ENCODE data around the gene PPFIA4.

GRCh38 chr1:203036537-203036936, 10.2 kb downstream of the PPFIA4 start:
- TF ChIP-seq, protein P1, sequence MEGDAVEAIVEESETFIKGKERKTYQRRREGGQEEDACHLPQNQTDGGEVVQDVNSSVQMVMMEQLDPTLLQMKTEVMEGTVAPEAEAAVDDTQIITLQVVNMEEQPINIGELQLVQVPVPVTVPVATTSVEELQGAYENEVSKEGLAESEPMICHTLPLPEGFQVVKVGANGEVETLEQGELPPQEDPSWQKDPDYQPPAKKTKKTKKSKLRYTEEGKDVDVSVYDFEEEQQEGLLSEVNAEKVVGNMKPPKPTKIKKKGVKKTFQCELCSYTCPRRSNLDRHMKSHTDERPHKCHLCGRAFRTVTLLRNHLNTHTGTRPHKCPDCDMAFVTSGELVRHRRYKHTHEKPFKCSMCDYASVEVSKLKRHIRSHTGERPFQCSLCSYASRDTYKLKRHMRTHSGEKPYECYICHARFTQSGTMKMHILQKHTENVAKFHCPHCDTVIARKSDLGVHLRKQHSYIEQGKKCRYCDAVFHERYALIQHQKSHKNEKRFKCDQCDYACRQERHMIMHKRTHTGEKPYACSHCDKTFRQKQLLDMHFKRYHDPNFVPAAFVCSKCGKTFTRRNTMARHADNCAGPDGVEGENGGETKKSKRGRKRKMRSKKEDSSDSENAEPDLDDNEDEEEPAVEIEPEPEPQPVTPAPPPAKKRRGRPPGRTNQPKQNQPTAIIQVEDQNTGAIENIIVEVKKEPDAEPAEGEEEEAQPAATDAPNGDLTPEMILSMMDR (IDR thresholded peaks at IDR 0.05) = no peak
- TF ChIP-seq POLR2A (IDR thresholded peaks at IDR 0.05) = no peak
